Mesodermal cell (in vitro differentiated cells): Measurements from ENCODE around the gene PARP2.

ENCODE experiments used
- H3K27ac ChIP-seq: 2 replicates; pipeline ENCODE4 v1.7.0; 2013; ENCODE audit warnings: mild to moderate bottlenecking, low read depth, low read length, moderate library complexity; ENCODE audit not compliant: severe bottlenecking
- H3K36me3 ChIP-seq: 2 replicates; pipeline ENCODE4 v1.7.1; 2013; ENCODE audit warnings: mild to moderate bottlenecking, low read length, moderate library complexity; ENCODE audit not compliant: control insufficient read depth, insufficient read depth
- H3K4me1 ChIP-seq: one replicate; pipeline ENCODE4 v1.7.1; 2013; ENCODE audit warnings: mild to moderate bottlenecking, low read length; ENCODE audit not compliant: insufficient read depth, control insufficient read depth, poor library complexity, severe bottlenecking
- H3K4me3 ChIP-seq: 2 replicates; pipeline ENCODE4 v1.7.0; 2013; ENCODE audit warnings: low read length, control low read depth, mild to moderate bottlenecking; ENCODE audit not compliant: insufficient read depth, poor library complexity, severe bottlenecking; ENCODE audit errors: extremely low read depth
- H3K9me3 ChIP-seq: 2 replicates; pipeline ENCODE4 v1.7.1; 2013; ENCODE audit warnings: mild to moderate bottlenecking, low read length, moderate library complexity; ENCODE audit not compliant: control insufficient read depth
- WGBS, 2 experiments: methylation state at CpG; one replicate each; pipeline ENCODE4 v1.1.5; 2013; ENCODE audit warnings: missing lambda C conversion rate in 2 of 2; ENCODE audit not compliant: insufficient coverage in 2 of 2; 5-methylcytosine and 5-hydroxymethylcytosine counted together

The PARP2 gene

DNA sequence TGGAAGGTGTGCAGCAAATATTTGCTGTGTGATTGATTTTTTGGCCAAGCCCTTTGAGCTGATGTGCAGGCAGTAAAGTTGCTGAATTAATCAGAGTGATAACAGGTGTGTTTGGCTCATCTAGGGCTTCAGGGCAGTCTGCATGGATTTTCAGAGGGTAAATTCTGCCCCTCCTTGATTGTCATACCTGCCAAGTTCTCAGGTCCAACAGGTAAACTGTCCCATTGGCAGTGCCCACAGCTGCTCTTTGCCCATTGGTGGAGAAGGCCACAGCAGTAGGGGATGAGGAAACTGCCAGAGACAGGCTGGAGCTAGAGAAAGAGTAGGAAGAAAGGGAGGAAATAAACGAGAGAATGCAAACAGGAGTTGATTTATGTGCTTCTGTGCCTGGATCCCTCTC is 36.3 kb downstream of the PARP2 start:
- no peaks in the 10 kb centered on the region for H3K9me3 ChIP-seq
- peaks cover 96% of the 10 kb centered on the region for H3K36me3 ChIP-seq
- no peak overlapping the region for H3K4me3 ChIP-seq
- H3K4me1 ChIP-seq, result no peaks in the 10 kb centered on the region
- H3K27ac ChIP-seq, result no peak overlapping the region
- WGBS, 2 experiments, result 78 to 100% methylated on average over 1 of the region's 1 CpG

DNA sequence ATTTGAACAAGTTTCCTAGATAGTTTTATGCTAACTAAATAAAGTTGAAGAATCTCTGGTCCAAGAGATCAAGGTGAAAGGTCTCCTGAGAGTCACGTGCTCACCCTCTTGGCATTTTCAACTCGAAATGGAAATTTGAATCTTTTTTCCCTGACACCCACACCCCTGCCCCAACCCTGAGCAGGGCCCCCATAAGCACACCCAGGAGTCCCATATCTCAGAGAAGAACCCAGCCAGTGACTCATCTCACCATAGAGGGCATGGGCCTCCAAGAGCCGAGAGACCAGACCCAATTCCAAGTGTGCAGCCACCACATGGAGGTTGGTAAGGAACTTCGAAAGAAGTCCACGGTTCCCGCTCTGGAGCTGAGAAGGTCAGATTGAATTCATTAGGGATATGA is 37.2 kb downstream of the PARP2 start:
- Histone ChIP-seq H3K4me3 (no peak overlapping the region), H3K27ac (no peak overlapping the region), H3K4me1 (no peaks in the 10 kb centered on the region), H3K9me3 (no peaks in the 10 kb centered on the region), H3K36me3 (peaks cover 98% of the 10 kb centered on the region)
- 96 to 100% methylated on average over 2 to 5 of the region's 6 CpGs for WGBS, 2 experiments

DNA sequence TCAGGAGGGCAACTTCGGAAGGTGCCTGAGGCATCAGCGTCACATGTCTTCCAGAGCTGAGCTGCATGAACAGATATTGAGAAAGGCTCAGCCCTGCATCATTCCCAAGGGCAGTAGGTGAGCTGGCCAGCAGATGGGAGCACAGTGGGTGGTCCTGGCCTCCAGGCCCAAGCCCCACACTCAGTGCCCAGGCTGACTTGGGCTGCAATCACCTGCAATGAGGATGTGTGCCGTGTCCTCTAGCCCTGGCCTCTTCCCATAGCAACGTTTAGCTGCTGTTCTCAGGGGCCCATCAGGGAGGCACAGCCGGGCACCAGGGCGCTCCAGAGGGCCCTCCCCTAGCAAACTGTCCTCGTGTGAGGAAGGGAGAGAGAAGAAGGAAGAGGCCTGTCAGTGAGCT is 37.9 kb downstream of the PARP2 start:
- no peak overlapping the region for H3K27ac ChIP-seq
- H3K9me3 ChIP-seq, result no peaks in the 10 kb centered on the region
- H3K4me1 ChIP-seq, result no peaks in the 10 kb centered on the region
- peaks cover 98% of the 10 kb centered on the region for H3K36me3 ChIP-seq
- WGBS, 2 experiments, result 84 to 97% methylated on average over 6 to 7 of the region's 7 CpGs
- no peak overlapping the region for H3K4me3 ChIP-seq

DNA sequence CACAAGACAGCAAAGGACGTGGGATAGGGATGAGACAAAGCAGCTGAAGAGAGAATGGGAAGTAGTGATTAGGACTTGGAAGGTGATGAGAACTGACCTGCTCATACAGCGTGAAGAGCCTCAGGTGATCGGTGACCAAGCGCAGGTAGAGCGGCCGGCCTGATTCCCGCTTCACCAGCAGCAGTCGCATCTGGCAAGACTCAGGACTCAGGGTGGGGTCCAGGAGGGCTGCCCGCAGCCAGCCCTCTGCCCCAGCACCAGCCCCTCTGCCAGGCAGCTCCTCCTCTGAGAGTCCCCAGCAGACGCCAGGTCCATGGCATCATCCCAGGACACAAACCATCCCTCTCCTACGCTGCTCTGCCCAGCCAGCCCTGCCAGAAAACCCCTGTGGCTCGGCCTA is 39.1 kb downstream of the PARP2 start:
- no peak overlapping the region for H3K4me3 ChIP-seq
- 91 to 100% methylated on average over 8 to 12 of the region's 12 CpGs for WGBS, 2 experiments
- peaks cover 96% of the 10 kb centered on the region for H3K36me3 ChIP-seq
- H3K9me3 ChIP-seq, result no peaks in the 10 kb centered on the region
- no peak overlapping the region for H3K27ac ChIP-seq
- no peaks in the 10 kb centered on the region for H3K4me1 ChIP-seq

DNA sequence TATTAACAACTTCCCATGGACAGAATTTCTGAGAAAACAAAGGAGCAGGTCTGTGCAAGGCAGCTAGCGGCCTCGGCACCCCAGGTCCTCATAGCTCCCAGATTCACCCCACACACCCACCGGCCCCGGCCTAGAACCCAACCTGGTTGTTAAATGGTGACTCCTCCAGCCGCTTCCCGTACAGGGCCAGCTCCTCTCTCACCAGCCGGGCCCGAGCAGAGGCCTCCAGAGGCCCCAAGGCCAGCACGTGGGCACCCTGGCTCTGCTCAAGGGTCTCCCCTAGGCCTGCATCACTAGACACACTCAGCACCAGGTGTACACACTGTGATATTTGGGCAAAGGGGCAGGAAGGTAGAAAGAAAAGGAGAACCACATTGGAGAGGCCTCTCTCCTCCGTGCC is 39.6 kb downstream of the PARP2 start:
- H3K4me1 ChIP-seq, result no peaks in the 10 kb centered on the region
- no peaks in the 10 kb centered on the region for H3K9me3 ChIP-seq
- WGBS, 2 experiments, result 97% methylated on average over 3 to 9 of the region's 10 CpGs
- no peak overlapping the region for H3K27ac ChIP-seq
- H3K36me3 ChIP-seq, result peaks cover 96% of the 10 kb centered on the region
- no peak overlapping the region for H3K4me3 ChIP-seq

DNA sequence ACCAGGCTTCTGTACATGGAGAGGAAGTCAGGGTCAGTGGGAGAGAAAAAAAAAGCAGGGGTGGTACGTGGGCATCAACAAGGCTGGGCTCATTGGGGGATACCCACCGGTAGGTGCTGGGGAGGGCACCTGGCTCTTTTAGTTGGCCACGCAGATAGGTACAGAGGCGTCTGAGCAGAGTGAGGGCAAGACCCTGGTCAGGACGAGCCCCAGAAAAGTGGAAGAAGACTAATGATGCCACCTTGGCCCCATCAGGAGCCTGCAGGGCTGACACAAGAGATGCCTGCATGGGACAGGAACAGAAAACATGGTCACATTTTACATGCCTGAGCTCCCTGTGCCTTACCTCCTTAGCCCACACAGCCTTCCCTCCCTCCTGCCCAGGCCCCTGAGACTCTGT is 40.2 kb downstream of the PARP2 start:
- Histone ChIP-seq H3K9me3 (no peaks in the 10 kb centered on the region), H3K27ac (no peak overlapping the region), H3K36me3 (peaks cover 96% of the 10 kb centered on the region), H3K4me3 (no peak overlapping the region), H3K4me1 (no peaks in the 10 kb centered on the region)
- 90 to 92% methylated on average over 5 of the region's 5 CpGs for WGBS, 2 experiments

DNA sequence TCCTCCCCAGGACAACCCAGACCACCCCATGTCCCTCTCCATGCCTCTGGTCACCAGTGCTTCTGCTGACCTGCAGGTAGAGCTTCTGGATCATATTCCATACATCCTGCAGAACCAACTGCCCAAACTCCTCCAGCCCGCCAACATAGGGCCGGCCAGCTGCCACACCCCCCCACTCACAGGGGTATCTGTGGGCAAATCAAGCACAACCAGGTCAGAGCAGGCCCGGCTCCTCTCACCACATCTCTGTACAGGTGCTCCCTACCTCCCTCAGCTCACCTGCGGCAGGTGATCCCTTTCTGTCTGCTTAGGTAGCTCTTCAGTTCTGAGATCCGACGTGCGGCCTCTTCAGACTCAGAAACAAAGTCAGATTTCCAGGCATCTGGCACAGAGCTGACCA is 40.9 kb downstream of the PARP2 start:
- H3K9me3 ChIP-seq, result no peaks in the 10 kb centered on the region
- H3K4me1 ChIP-seq, result no peaks in the 10 kb centered on the region
- H3K4me3 ChIP-seq, result no peak overlapping the region
- WGBS, 2 experiments, result 87% methylated on average over 5 to 7 of the region's 7 CpGs
- H3K27ac ChIP-seq, result no peak overlapping the region
- H3K36me3 ChIP-seq, result peaks cover 96% of the 10 kb centered on the region

DNA sequence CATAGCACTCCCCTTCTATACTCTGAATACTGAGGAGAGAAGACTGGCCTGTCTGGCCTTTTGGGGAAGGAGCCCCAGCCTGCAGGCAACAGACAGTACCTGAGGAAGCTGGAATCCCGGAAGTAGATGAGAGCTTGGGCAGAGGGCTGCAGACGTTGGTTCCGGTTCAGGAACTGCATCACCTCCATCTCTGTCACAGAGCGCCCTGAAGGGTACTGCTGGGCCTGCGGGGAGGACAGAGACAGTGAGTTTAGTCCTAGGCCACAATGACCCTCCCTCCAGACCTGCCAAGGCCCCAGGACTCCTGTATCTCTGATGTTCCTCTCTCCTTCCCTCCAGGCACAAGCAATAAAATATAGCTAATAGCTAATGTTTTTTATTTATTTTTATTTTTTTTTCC is 41.5 kb downstream of the PARP2 start:
- H3K27ac ChIP-seq, result no peak overlapping the region
- peaks cover 96% of the 10 kb centered on the region for H3K36me3 ChIP-seq
- H3K4me1 ChIP-seq, result no peaks in the 10 kb centered on the region
- WGBS, 2 experiments, result 83 to 100% methylated on average over 1 to 4 of the region's 5 CpGs
- H3K9me3 ChIP-seq, result no peaks in the 10 kb centered on the region
- H3K4me3 ChIP-seq, result no peak overlapping the region

DNA sequence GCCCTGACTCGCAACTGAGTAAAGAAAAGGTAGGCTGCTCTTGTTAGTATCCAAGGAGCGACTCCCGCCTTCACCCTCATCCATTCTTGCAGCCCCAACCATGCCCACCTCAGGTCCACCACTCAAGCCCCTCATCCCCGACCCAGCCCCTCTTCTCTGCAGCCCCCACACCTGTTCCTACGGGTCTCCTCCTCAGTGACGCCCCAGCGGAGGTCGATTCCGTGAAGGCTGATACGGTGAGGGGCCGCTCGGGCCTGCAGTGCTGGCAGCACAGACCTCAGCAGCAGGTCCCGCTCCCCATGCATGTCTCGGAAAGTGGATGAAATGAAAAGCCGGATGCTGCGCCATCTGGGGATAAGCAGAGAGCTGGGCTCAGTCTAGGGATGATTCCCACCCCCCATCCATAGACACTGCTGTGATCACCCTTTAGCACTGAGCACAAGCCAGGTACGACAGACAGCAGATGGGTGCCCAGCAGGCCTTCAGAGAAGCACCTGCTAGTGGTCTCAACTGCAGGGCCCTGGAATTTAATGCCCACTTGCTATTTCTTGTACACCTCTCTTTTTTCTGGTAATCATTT is 42.9 kb downstream of the PARP2 start:
- no peak overlapping the region for H3K4me3 ChIP-seq
- no peaks in the 10 kb centered on the region for H3K9me3 ChIP-seq
- no peak overlapping the region for H3K27ac ChIP-seq
- H3K36me3 ChIP-seq, result peaks cover 95% of the 10 kb centered on the region
- 98 to 100% methylated on average over 10 to 16 of the region's 17 CpGs for WGBS, 2 experiments
- H3K4me1 ChIP-seq, result no peaks in the 10 kb centered on the region

DNA sequence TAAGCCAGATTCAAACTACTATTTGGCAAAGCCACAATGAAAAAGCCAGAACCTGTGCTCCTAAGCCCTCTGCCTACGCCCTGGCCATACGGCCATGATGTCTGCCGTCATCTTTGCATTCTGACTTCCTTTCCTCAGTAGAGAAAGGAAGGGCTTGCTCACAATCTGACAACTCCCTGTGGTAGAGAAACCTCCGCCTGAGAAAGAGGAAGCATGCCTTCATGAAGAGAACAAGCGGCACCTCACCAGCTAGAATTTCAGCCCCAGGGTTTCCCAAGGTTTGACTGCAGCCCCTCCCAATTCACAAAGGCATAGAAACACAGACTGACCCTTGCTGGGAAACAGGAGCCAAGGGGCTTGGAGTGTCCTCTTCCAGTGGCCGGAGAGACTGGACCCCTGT is 44.1 kb downstream of the PARP2 start:
- 88 to 91% methylated on average over 5 to 6 of the region's 6 CpGs for WGBS, 2 experiments
- Histone ChIP-seq H3K9me3 (no peaks in the 10 kb centered on the region), H3K4me1 (no peaks in the 10 kb centered on the region), H3K36me3 (peaks cover 94% of the 10 kb centered on the region), H3K4me3 (no peak overlapping the region), H3K27ac (no peak overlapping the region)

DNA sequence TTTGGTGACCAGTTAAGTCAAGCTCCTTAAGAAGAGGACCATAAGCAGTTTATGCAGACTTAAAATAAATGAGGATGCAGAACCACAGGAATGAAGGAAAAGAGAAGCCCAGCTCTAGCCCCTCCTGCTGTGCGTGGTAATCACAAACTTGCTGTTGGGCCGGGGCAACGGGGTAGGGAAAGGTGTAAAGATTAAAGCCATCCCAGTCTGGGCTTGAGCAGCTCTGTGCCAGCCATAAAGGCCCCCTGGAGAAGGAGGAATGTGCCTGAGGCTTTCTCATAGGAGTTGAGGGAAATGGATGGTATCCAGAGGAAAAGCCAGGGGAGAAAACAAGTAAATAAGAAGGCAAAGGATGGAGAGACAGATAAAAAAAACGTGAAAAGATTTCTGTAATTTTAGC is 44.7 kb downstream of the PARP2 start:
- no peaks in the 10 kb centered on the region for H3K4me1 ChIP-seq
- 39 to 52% methylated on average over 3 to 4 of the region's 4 CpGs for WGBS, 2 experiments

More for the DNA sequence above, 44.7 kb downstream of the PARP2 start:
- Histone ChIP-seq H3K36me3 (peaks cover 93% of the 10 kb centered on the region), H3K9me3 (no peaks in the 10 kb centered on the region), H3K27ac (no peak overlapping the region), H3K4me3 (no peak overlapping the region)
